ENCODE data around the gene RAD51D.

- TF ChIP-seq EP300 (IDR thresholded peaks at IDR 0.05; ENCODE audit: borderline replicate concordance in 1 of 2, low read depth in 1 of 2, low read length in 1 of 2) (no peak), CTCF (IDR thresholded peaks at IDR 0.05) (no peak), SMC3 (IDR thresholded peaks at IDR 0.05; ENCODE audit: low read depth, low read length) (no peak), TCF12 (IDR thresholded peaks at IDR 0.05) (peak; percentile 2; the same call in 1 of the 2 replicates), POLR2AphosphoS5 (IDR thresholded peaks at IDR 0.05; ENCODE audit: low read depth, low read length) (no peak), RAD21 (IDR thresholded peaks at IDR 0.05; ENCODE audit: low read length) (no peak), RFX5 (IDR thresholded peaks at IDR 0.05; ENCODE audit: low read length) (no peak), SIN3A (IDR thresholded peaks at IDR 0.05; ENCODE audit: borderline replicate concordance, low read depth, low read length) (no peak), GATA2 (CRISPR knock-in tag; IDR thresholded peaks at IDR 0.05) (no peak)
Measured at GRCh38 chr17:35052241-35052610, 67.4 kb downstream of the RAD51D start.
